ENCODE measurements around the gene CD248. TPM values are rescaled to one million over a fixed set of nuclear protein-coding genes. Genes with fewer than 3 reads are reported as not detected.

Gene CD248
- total RNA-seq, 4 donors from 2014 or later = 29.9 to 69.7 (median 47.3) TPM

DNA sequence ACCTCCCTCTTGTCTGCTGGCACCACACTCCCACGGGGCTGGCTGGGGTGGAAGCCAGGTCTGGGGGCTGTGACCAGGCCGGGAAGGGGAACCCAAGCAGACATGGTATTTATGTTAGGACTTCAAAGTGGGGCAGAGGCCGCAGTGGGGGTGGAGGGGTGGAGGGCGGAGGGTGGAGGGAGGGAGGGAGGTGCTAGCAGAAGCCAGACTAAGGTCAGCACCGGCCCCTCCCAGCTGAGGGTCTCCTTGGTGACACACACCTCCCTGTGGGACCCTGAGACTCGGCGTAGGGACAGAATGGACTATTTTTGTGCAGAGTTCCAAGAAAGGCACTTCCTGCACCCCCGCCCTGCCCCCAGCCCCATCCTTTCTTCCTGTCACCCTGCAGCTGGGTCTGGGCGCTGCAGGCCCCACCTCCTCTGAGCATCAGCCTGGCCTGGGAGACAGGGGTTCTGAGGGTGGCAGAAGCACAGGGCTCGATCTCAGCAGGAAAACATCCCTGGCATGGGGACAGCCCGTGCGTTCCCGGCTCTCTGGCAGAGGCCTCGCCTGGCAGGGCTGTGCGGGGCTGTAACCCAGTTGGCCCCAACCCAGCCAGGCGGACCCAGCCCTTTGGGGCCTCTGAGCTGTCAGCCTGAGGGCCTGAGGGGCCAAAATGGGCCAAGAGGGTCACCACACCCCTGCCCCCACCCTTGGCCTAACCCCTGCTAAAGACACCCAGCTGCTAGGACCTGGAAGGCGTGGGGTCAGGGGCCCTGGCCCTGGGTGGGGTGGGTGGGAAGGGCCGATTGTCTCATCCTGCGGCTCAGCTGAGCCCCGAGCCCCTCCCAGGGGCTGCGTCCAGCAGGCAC lies 9.6 kb upstream of the CD248 start:
- Histone ChIP-seq H3K9me3 (no peaks in the 10 kb centered on the region), H3K27me3 (no peaks in the 10 kb centered on the region), H3K4me3 (no peak overlapping the region), H3K36me3 (peaks cover 0 to 3% (median 0%) of the 10 kb centered on the region in 3 donors), H3K4me1 (peaks cover 0 to 76% (median 34%) of the 10 kb centered on the region in 4 donors), H3K27ac (peak overlapping the region; percentile 56 to 80 (median 74))
- DNase-seq (ENCODE audit: low spot score in 2 of 2) = peak in 1 of 2 donors; percentile 31
- WGBS, 2 donors = 14 to 18% methylated on average over 15 to 21 of the region's 21 CpGs
- no peak for TF ChIP-seq POLR2A (IDR thresholded peaks at IDR 0.05)
- TF ChIP-seq, protein P1, sequence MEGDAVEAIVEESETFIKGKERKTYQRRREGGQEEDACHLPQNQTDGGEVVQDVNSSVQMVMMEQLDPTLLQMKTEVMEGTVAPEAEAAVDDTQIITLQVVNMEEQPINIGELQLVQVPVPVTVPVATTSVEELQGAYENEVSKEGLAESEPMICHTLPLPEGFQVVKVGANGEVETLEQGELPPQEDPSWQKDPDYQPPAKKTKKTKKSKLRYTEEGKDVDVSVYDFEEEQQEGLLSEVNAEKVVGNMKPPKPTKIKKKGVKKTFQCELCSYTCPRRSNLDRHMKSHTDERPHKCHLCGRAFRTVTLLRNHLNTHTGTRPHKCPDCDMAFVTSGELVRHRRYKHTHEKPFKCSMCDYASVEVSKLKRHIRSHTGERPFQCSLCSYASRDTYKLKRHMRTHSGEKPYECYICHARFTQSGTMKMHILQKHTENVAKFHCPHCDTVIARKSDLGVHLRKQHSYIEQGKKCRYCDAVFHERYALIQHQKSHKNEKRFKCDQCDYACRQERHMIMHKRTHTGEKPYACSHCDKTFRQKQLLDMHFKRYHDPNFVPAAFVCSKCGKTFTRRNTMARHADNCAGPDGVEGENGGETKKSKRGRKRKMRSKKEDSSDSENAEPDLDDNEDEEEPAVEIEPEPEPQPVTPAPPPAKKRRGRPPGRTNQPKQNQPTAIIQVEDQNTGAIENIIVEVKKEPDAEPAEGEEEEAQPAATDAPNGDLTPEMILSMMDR (IDR thresholded peaks at IDR 0.05) = no peak
- TF ChIP-seq EP300 (IDR thresholded peaks at IDR 0.05) = no peak

DNA sequence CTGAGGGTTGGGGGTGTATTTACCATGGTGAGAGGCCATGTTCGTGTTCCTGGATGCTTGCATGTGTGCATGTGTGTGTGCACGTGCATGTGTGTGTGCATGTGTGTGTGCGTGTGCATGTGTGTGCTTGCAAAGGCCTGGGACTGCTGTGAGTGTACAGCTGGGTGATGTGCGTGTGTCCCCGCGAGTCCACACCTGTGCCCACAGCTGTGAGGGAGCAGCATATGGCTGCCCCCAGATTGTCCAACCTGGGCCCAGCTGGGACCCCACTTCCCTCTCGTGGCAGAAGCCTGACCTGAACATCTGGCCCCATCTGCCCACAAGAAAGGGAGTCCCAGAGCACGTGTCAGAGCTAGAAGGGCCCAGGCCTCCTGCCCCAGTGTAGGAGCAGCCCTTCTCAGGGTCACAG lies 8.4 kb upstream of the CD248 start:
- 85 to 87% methylated on average over 5 to 6 of the region's 8 CpGs for WGBS, 2 donors
- TF ChIP-seq, protein P1 (IDR thresholded peaks at IDR 0.05) = no peak
- no peaks in the 10 kb centered on the region for H3K36me3 ChIP-seq
- H3K9me3 ChIP-seq = no peaks in the 10 kb centered on the region
- DNase-seq (ENCODE audit: low spot score in 2 of 2) = no peak
- no peaks in the 10 kb centered on the region for H3K27me3 ChIP-seq
- peaks cover 0 to 76% (median 34%) of the 10 kb centered on the region in 4 donors for H3K4me1 ChIP-seq
- H3K4me3 ChIP-seq = no peak overlapping the region
- peak overlapping the region in 2 of 4 donors; percentile 72 to 74 for H3K27ac ChIP-seq

DNA sequence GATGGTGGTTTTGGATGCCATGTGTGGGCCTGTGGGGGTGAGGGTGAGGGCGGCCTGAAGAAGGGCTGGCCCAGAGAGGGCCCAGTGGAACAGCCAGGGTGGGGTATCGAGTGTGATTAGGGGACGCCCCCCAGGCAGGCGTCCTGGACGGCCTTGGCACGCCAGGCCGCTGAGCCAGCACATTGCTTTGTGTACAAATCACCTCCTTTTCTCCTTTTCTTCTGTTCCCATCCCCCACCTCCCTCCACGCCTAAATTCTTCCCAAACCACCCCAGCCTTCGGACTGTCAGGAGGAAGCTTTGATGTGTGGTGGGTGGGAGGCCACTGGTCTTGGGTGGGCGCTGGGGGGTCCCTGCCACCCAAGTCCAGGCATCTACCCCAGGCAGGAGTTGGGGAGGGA lies 7.8 kb upstream of the CD248 start:
- H3K36me3 ChIP-seq = no peaks in the 10 kb centered on the region
- 48 to 58% methylated on average over 10 of the region's 10 CpGs for WGBS, 2 donors

DNA sequence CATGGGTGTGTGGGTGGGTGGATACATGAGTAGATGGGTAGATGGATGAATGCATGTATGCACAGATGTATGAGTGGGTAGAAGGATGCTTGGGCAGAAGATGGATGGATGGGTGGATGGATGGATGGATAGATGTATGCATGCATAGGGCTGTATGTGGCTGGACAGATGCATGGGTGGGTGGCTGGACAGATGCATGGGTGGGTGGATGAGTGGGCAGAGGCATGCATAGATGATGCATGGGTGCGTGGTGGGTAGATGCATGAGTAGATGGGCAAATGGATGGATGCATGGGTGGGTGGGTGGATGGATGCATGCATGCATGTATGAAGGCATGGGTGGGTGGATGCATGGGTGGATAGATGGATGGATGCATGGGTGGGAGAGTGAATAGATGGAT lies 6.8 kb upstream of the CD248 start:
- TF ChIP-seq, protein P1 (IDR thresholded peaks at IDR 0.05) = no peak
- no peak for TF ChIP-seq EP300 (IDR thresholded peaks at IDR 0.05)
- no peak for TF ChIP-seq POLR2A (IDR thresholded peaks at IDR 0.05)
- Histone ChIP-seq H3K27me3 (no peaks in the 10 kb centered on the region), H3K4me3 (no peak overlapping the region), H3K36me3 (no peaks in the 10 kb centered on the region), H3K9me3 (no peaks in the 10 kb centered on the region), H3K4me1 (peaks cover 0 to 73% (median 35%) of the 10 kb centered on the region in 4 donors), H3K27ac (no peak overlapping the region)
- no peak for DNase-seq (ENCODE audit: low spot score in 2 of 2)
- 92 to 96% methylated on average over 1 of the region's 1 CpG for WGBS, 2 donors

More for the DNA sequence above, 7.8 kb upstream of the CD248 start:
- no peak for DNase-seq (ENCODE audit: low spot score in 2 of 2)
- TF ChIP-seq, protein P1 (IDR thresholded peaks at IDR 0.05) = no peak
- TF ChIP-seq POLR2A (IDR thresholded peaks at IDR 0.05) (no peak), EP300 (IDR thresholded peaks at IDR 0.05) (no peak)
- H3K27me3 ChIP-seq = no peaks in the 10 kb centered on the region
- H3K27ac ChIP-seq = peak overlapping the region in 2 of 4 donors; percentile 3 to 52
- peaks cover 0 to 76% (median 34%) of the 10 kb centered on the region in 4 donors for H3K4me1 ChIP-seq
- no peak overlapping the region for H3K4me3 ChIP-seq
- H3K9me3 ChIP-seq = no peaks in the 10 kb centered on the region

DNA sequence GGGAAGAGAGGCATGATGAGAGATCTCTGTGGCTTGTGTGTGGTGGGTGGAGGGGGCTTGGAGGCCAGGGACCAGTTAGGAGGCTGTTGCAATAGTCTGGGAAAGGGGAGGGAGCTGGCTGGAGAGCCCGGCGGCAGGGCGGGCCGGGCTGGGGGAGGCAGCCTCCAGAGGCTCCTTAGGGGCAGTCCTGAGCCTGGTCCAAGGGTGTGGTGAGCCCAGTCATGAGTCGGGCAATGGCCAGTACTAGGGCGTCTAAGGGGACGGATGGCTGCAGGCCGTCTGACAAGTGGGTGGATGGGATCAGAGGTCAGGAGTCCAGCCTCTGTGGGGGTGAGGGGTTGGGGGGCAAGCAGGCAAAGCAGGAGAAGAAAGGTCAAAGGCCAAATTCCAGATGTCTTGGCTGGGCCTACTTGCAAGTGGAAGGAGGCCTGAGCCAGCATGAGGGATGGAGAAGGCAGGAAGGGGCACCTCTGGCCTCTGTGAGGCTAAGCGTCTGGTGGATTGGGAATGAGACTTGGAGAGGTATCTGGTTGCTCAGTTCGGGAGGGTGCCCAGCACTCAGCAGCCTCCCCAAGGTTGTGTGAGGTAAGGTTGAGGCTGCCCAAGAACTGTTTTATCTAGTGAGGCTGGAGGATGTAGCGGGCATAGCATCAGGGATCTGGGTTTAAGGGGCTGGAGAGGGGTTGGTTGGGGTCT lies 6.0 kb upstream of the CD248 start:
- DNase-seq (ENCODE audit: low spot score in 2 of 2) = peak; percentile 45 to 59
- H3K4me1 ChIP-seq = peaks cover 0 to 73% (median 35%) of the 10 kb centered on the region in 4 donors
- 31 to 43% methylated on average over 10 to 11 of the region's 11 CpGs for WGBS, 2 donors

More for the DNA sequence above, 6.0 kb upstream of the CD248 start:
- H3K27me3 ChIP-seq = no peaks in the 10 kb centered on the region
- no peak overlapping the region for H3K4me3 ChIP-seq
- H3K27ac ChIP-seq = peak overlapping the region in 2 of 4 donors; percentile 51 to 63
- H3K9me3 ChIP-seq = no peaks in the 10 kb centered on the region
- TF ChIP-seq EP300 (IDR thresholded peaks at IDR 0.05) = peak in 1 of 2 donors; percentile 18
- TF ChIP-seq, protein P1 (IDR thresholded peaks at IDR 0.05) = no peak
- no peaks in the 10 kb centered on the region for H3K36me3 ChIP-seq
